ENCODE measurements around the gene CDC25B. TPM values are rescaled to one million over a fixed set of nuclear protein-coding genes. Genes with fewer than 3 reads are reported as not detected.
A peak's percentile ranks its signal among the peaks of the same experiment; 100 is the strongest.

Gene CDC25B
- total and polyA plus RNA-seq, 10 of the 15 experiments (the other 5 are each of a cell fraction or from before 2014, with no cell fraction given) = 4.6 to 58.8 (median 24.6) TPM

- no peak for TF ChIP-seq ZNF592 (IDR thresholded peaks at IDR 0.05)
- TF ChIP-seq RAD51 (IDR thresholded peaks at IDR 0.05) = no peak
- TF ChIP-seq BCLAF1 (IDR thresholded peaks at IDR 0.05) = no peak
- peak; percentile 75; the same call in 1 of the 2 replicates for TF ChIP-seq CBFB (IDR thresholded peaks at IDR 0.05; ENCODE audit: low read depth)
- peak; percentile 81 for TF ChIP-seq NFYB (IDR thresholded peaks at IDR 0.05; ENCODE audit: insufficient read depth, low read depth, low read length)
- peak; percentile 23; the same call in 1 of the 2 replicates for TF ChIP-seq LARP7 (IDR thresholded peaks at IDR 0.05)
- TF ChIP-seq TCF3 (IDR thresholded peaks at IDR 0.05; ENCODE audit: borderline replicate concordance, insufficient read depth, low read depth, low read length) = 0 out of 2 replicates have a peak, but pooled peaks have one; percentile 50
- peak; percentile 82; the same call in 1 of the 2 replicates for TF ChIP-seq TAF1 (IDR thresholded peaks at IDR 0.05; ENCODE audit: borderline replicate concordance, low read depth, low read length)
Measured at GRCh38 chr20:3846740-3847428, 50.8 kb downstream of the CDC25B start, which contains the start of gene MAVS (continued).

All from GM12878 (cell line).